Epithelial cell of esophagus (primary cell): ENCODE data around the gene GBE1.

ENCODE experiments used
- DNase-seq: peaks from one replicate; pipeline ENCODE4 v3.0.0; 2010; ENCODE audit warnings: low read depth
- H3K4me3 ChIP-seq: 2 replicates; pipeline ENCODE4 v1.5.1; 2011; ENCODE audit warnings: mild to moderate bottlenecking, low read length, control low read depth
- CTCF ChIP-seq: IDR thresholded peaks from 2 replicates; pipeline ENCODE4 v1.5.1; 2011; ENCODE audit warnings: low read depth, mild to moderate bottlenecking, low read length, control low read depth, inconsistent platforms; ENCODE audit not compliant: insufficient read depth; ENCODE audit errors: missing control alignments

The GBE1 gene

GRCh38 chr3:81660036-81660435 lies 101.4 kb downstream of the GBE1 start:
- no peak overlapping the region for H3K4me3 ChIP-seq
- no peak for DNase-seq
- TF ChIP-seq CTCF: no peak

GRCh38 chr3:81658322-81658997 lies 103.0 kb downstream of the GBE1 start:
- DNase-seq: no peak
- no peak for TF ChIP-seq CTCF
- no peak overlapping the region for H3K4me3 ChIP-seq

GRCh38 chr3:81651139-81651538 lies 110.3 kb downstream of the GBE1 start:
- no peak overlapping the region for H3K4me3 ChIP-seq
- no peak for TF ChIP-seq CTCF
- no peak for DNase-seq

- peak; percentile 64 for DNase-seq
- TF ChIP-seq CTCF: no peak
- H3K4me3 ChIP-seq: no peak overlapping the region
These were observed 111.3 kb downstream of the GBE1 start for GRCh38 chr3:81650187-81650586.

GRCh38 chr3:81645248-81645647 lies 116.2 kb downstream of the GBE1 start:
- DNase-seq: no peak
- TF ChIP-seq CTCF: no peak
- H3K4me3 ChIP-seq: no peak overlapping the region

GRCh38 chr3:81643721-81644120 lies 117.7 kb downstream of the GBE1 start:
- H3K4me3 ChIP-seq: no peak overlapping the region
- DNase-seq: peak; percentile 41
- TF ChIP-seq CTCF: peak; percentile 43

GRCh38 chr3:81638480-81638879 lies 123.0 kb downstream of the GBE1 start:
- no peak for TF ChIP-seq CTCF
- H3K4me3 ChIP-seq: no peak overlapping the region
- no peak for DNase-seq
